ENCODE measurements around the gene CDYL2.
"Not testable (repeated sequence)": the region's sequence is repeated elsewhere in the genome, so short reads cannot be mapped to it uniquely, and the experiment has no call there.

DNA sequence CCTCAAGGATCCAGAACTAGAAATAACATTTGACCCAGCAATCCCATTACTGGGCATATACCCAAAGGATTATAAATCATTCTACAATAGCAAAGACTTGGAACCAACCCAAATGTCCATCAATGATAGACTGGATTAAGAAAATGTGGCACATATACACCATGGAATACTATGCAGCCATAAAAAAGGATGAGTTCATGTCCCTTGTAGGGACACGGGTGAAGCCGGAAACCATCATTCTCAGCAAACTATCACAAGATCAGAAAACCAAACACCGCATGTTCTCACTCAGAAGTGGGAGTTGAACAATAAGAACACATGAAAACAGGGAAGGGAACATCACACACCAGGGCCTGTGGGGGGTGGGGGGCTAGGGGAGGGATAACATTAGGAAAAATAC lies 17.8 kb downstream of the CDYL2 start:
- TF ChIP-seq, protein P1, sequence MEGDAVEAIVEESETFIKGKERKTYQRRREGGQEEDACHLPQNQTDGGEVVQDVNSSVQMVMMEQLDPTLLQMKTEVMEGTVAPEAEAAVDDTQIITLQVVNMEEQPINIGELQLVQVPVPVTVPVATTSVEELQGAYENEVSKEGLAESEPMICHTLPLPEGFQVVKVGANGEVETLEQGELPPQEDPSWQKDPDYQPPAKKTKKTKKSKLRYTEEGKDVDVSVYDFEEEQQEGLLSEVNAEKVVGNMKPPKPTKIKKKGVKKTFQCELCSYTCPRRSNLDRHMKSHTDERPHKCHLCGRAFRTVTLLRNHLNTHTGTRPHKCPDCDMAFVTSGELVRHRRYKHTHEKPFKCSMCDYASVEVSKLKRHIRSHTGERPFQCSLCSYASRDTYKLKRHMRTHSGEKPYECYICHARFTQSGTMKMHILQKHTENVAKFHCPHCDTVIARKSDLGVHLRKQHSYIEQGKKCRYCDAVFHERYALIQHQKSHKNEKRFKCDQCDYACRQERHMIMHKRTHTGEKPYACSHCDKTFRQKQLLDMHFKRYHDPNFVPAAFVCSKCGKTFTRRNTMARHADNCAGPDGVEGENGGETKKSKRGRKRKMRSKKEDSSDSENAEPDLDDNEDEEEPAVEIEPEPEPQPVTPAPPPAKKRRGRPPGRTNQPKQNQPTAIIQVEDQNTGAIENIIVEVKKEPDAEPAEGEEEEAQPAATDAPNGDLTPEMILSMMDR (IDR thresholded peaks at IDR 0.05), result not testable (repeated sequence)
- TF ChIP-seq POLR2A, POLR2AphosphoS5, EP300 (IDR thresholded peaks at IDR 0.05): not testable (repeated sequence)

Data from stomach (tissue), 4 donors.